ENCODE results near the gene QSER1.

- TF ChIP-seq POLR2A (IDR thresholded peaks at IDR 0.05) (no peak), CTCF (IDR thresholded peaks at IDR 0.05) (no peak), POLR2AphosphoS5 (IDR thresholded peaks at IDR 0.05) (no peak)
Observed at GRCh38 chr11:32940865-32941264, 48.3 kb downstream of the QSER1 start.

Measured in gastroesophageal sphincter (tissue), 3 donors.